Measurements from ENCODE around the gene PCNX2. TPM values are rescaled to one million over a fixed set of nuclear protein-coding genes. Genes with fewer than 3 reads are reported as not detected.

The PCNX2 gene
- total RNA-seq, 1 donor from 2014 or later, result 2.2 TPM

GRCh38 chr1:232968965-232969364 lies 326.6 kb downstream of the PCNX2 start:
- peak; percentile 75 for DNase-seq
- ATAC-seq (ENCODE audit: poor library complexity), result peak; percentile 95
- intact Hi-C loops (cut with DNase I), result loop anchor here (10.0 kb wide), 1 partner anchor 334 kb away; the partner anchor contains the start of gene SIPA1L2

- intact Hi-C loops (cut with DNase I), result loop anchor here (10.0 kb wide), 1 partner anchor 334 kb away; the partner anchor contains the start of gene SIPA1L2
Observed at GRCh38 chr1:232968391-232968790, 327.1 kb downstream of the PCNX2 start.

GRCh38 chr1:232966663-232967062 lies 328.9 kb downstream of the PCNX2 start:
- intact Hi-C loops (cut with DNase I), result loop anchor here (10.0 kb wide), 1 partner anchor 332 kb away; the partner anchor contains the start of gene SIPA1L2
- no peak for DNase-seq
- no peak for ATAC-seq (ENCODE audit: poor library complexity)

More at GRCh38 chr1:232968391-232968790, 327.1 kb downstream of the PCNX2 start:
- ATAC-seq (ENCODE audit: poor library complexity) (no peak), DNase-seq (no peak)

- ATAC-seq (ENCODE audit: poor library complexity) (no peak), DNase-seq (no peak)
- intact Hi-C loops (cut with DNase I), result loop anchor here (10.0 kb wide), 1 partner anchor 331 kb away; the partner anchor contains the start of gene SIPA1L2
Observed at GRCh38 chr1:232965912-232966217, 329.7 kb downstream of the PCNX2 start.

GRCh38 chr1:232965124-232965911 lies 330.2 kb downstream of the PCNX2 start:
- ATAC-seq (ENCODE audit: poor library complexity), result peak; percentile 44
- intact Hi-C loops (cut with DNase I), result loop anchor here (10.0 kb wide), 1 partner anchor 331 kb away; the partner anchor contains the start of gene SIPA1L2
- DNase-seq, result no peak

- ATAC-seq (ENCODE audit: poor library complexity) (no peak), DNase-seq (no peak)
- intact Hi-C loops (cut with DNase I), result loop anchor here (10.0 kb wide), 1 partner anchor 330 kb away; the partner anchor contains the start of gene SIPA1L2
Observed at GRCh38 chr1:232964601-232965000, 330.9 kb downstream of the PCNX2 start.

- intact Hi-C loops (cut with DNase I), result loop anchor here (10.0 kb wide), 1 partner anchor 328 kb away; the partner anchor contains the start of gene SIPA1L2
- ATAC-seq (ENCODE audit: poor library complexity), result peak; percentile 52
- DNase-seq, result no peak
Observed at GRCh38 chr1:232962761-232963745, 332.5 kb downstream of the PCNX2 start.

GRCh38 chr1:232958067-232958466 lies 337.5 kb downstream of the PCNX2 start:
- intact Hi-C loops (cut with DNase I), result no loop called here
- DNase-seq (no peak), ATAC-seq (ENCODE audit: poor library complexity) (no peak)

- no peak for ATAC-seq (ENCODE audit: poor library complexity)
- intact Hi-C loops (cut with DNase I), result no loop called here
Observed at GRCh38 chr1:232956081-232956480, 339.4 kb downstream of the PCNX2 start.

GRCh38 chr1:232954594-232955365 lies 340.7 kb downstream of the PCNX2 start:
- intact Hi-C loops (cut with DNase I), result no loop called here
- DNase-seq (no peak), ATAC-seq (ENCODE audit: poor library complexity) (no peak)

More at GRCh38 chr1:232956081-232956480, 339.4 kb downstream of the PCNX2 start:
- no peak for DNase-seq

- intact Hi-C loops (cut with DNase I), result no loop called here
- no peak for DNase-seq
- ATAC-seq (ENCODE audit: poor library complexity), result no peak
Observed at GRCh38 chr1:232952514-232953499, 342.7 kb downstream of the PCNX2 start.

GRCh38 chr1:232951605-232952004 lies 343.9 kb downstream of the PCNX2 start:
- ATAC-seq (ENCODE audit: poor library complexity) (no peak), DNase-seq (no peak)
- intact Hi-C loops (cut with DNase I), result no loop called here

- ATAC-seq (ENCODE audit: poor library complexity) (peak; percentile 40), DNase-seq (no peak)
- intact Hi-C loops (cut with DNase I), result no loop called here
Observed at GRCh38 chr1:232951180-232951579, 344.3 kb downstream of the PCNX2 start.

- intact Hi-C loops (cut with DNase I), result no loop called here
- ATAC-seq (ENCODE audit: poor library complexity), result peak; percentile 99
- peak; percentile 96 for DNase-seq
Observed at GRCh38 chr1:232950197-232951176, 345.0 kb downstream of the PCNX2 start, which contains the start of gene NTPCR. TSS of gene NTPCR (plus strand) at chr1:232950611. CDS start at chr1:232950711, 100 bp downstream.

GRCh38 chr1:232949636-232950196 lies 345.8 kb downstream of the PCNX2 start:
- ATAC-seq (ENCODE audit: poor library complexity) (no peak), DNase-seq (no peak)
- intact Hi-C loops (cut with DNase I), result no loop called here

GRCh38 chr1:232944347-232944746 lies 351.2 kb downstream of the PCNX2 start:
- no peak for ATAC-seq (ENCODE audit: poor library complexity)
- DNase-seq, result no peak
- intact Hi-C loops (cut with DNase I), result no loop called here
